ENCODE measurements around the gene KRT6B.

- TF ChIP-seq CTCF (IDR thresholded peaks at IDR 0.05; ENCODE audit: low read depth, low read length) (no peak), POLR2A (IDR thresholded peaks at IDR 0.05; ENCODE audit: extremely low read depth, insufficient read length) (no peak), MYC (IDR thresholded peaks at IDR 0.05; ENCODE audit: low read depth, low read length) (no peak)
- TF ChIP-seq, protein P1, sequence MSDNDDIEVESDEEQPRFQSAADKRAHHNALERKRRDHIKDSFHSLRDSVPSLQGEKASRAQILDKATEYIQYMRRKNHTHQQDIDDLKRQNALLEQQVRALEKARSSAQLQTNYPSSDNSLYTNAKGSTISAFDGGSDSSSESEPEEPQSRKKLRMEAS (IDR thresholded peaks at IDR 0.05; ENCODE audit: low read depth, low read length) = no peak
Measured at GRCh38 chr12:52432559-52433207, 19.3 kb downstream of the KRT6B start.
